Trophoblast cell (in vitro differentiated cells and primary cell): ENCODE results near the gene MPPED2.

Experiments used
- DNase-seq, 2 donors: peaks; one replicate each; pipeline ENCODE4 v3.0.0-alpha.2; 2016
- H2AFZ ChIP-seq: 2 replicates; pipeline ENCODE4 v1.6.1; 2013; ENCODE audit warnings: low read length, moderate library complexity, mild to moderate bottlenecking; ENCODE audit not compliant: insufficient read depth, poor library complexity
- H2AK5ac ChIP-seq: 2 replicates; pipeline ENCODE4 v1.6.1; 2013; ENCODE audit warnings: mild to moderate bottlenecking, low read length
- H2BK120ac ChIP-seq: 2 replicates; pipeline ENCODE4 v1.6.1; 2013; ENCODE audit warnings: low read length, mild to moderate bottlenecking, moderate library complexity; ENCODE audit not compliant: insufficient read depth, poor library complexity
- H2BK12ac ChIP-seq: 2 replicates; pipeline ENCODE4 v1.6.1; 2013; ENCODE audit warnings: mild to moderate bottlenecking, low read length, moderate library complexity
- H2BK5ac ChIP-seq: 2 replicates; pipeline ENCODE4 v1.6.1; 2013; ENCODE audit warnings: low read length, low read depth, moderate library complexity, mild to moderate bottlenecking; ENCODE audit not compliant: poor library complexity
- H3K14ac ChIP-seq: 2 replicates; pipeline ENCODE4 v1.6.1; 2013; ENCODE audit warnings: mild to moderate bottlenecking, low read length
- H3K18ac ChIP-seq: 2 replicates; pipeline ENCODE4 v1.6.1; 2013; ENCODE audit warnings: mild to moderate bottlenecking, low read length
- H3K23ac ChIP-seq: 2 replicates; pipeline ENCODE4 v1.6.1; 2013; ENCODE audit warnings: low read length
- H3K27ac ChIP-seq: 2 replicates; pipeline ENCODE4 v1.5.1; 2013; ENCODE audit warnings: low read depth, mild to moderate bottlenecking, inconsistent platforms, low read length, moderate library complexity
- H3K27me3 ChIP-seq: 2 replicates; pipeline ENCODE4 v1.6.1; 2013; ENCODE audit warnings: inconsistent platforms, mild to moderate bottlenecking, low read length, moderate library complexity; ENCODE audit not compliant: insufficient read depth
- H3K36me3 ChIP-seq, 2 experiments: 1 replicate in 1 of 2; 2 replicates in 1 of 2; pipeline ENCODE4 v1.6.1; 2013; ENCODE audit warnings: low read length in 2 of 2, mild to moderate bottlenecking in 2 of 2, moderate library complexity in 1 of 2; ENCODE audit not compliant: insufficient read depth in 2 of 2, control insufficient read depth in 1 of 2
- H3K4ac ChIP-seq: 2 replicates; pipeline ENCODE4 v1.6.1; 2013; ENCODE audit warnings: low read depth, mild to moderate bottlenecking, low read length, moderate library complexity
- H3K4me1 ChIP-seq, 2 experiments: 1 replicate in 1 of 2; 2 replicates in 1 of 2; pipeline ENCODE4 v1.6.1; 2013; ENCODE audit warnings: low read length in 2 of 2, mild to moderate bottlenecking in 2 of 2, moderate library complexity in 1 of 2; ENCODE audit not compliant: insufficient read depth in 2 of 2, control insufficient read depth in 1 of 2
- H3K4me2 ChIP-seq: 2 replicates; pipeline ENCODE4 v1.6.1; 2013; ENCODE audit warnings: inconsistent platforms, mild to moderate bottlenecking, low read length, moderate library complexity
- H3K4me3 ChIP-seq: 2 replicates; pipeline ENCODE4 v1.5.1; 2013; ENCODE audit warnings: mild to moderate bottlenecking, low read depth, low read length, inconsistent platforms
- H3K79me1 ChIP-seq: one replicate; pipeline ENCODE4 v1.6.1; 2013; ENCODE audit warnings: low read length
- H3K79me2 ChIP-seq: 2 replicates; pipeline ENCODE4 v1.6.1; 2013; ENCODE audit warnings: low read length, mild to moderate bottlenecking; ENCODE audit not compliant: control insufficient read depth, insufficient read depth, poor library complexity
- H3K9ac ChIP-seq: 2 replicates; pipeline ENCODE4 v1.6.1; 2013; ENCODE audit warnings: mild to moderate bottlenecking, low read length
- H3K9me3 ChIP-seq: 2 replicates; pipeline ENCODE4 v1.6.1; 2013; ENCODE audit warnings: low read depth, mild to moderate bottlenecking, control low read depth, inconsistent platforms, low read length; ENCODE audit not compliant: insufficient read depth
- H4K12ac ChIP-seq: 2 replicates; pipeline ENCODE4 v1.6.1; 2013; ENCODE audit warnings: low read depth, mild to moderate bottlenecking, low read length, moderate library complexity
- H4K8ac ChIP-seq: 2 replicates; pipeline ENCODE4 v1.6.1; 2013; ENCODE audit warnings: low read depth, mild to moderate bottlenecking, low read length, moderate library complexity
- H4K91ac ChIP-seq: one replicate; pipeline ENCODE4 v1.6.1; 2013; ENCODE audit warnings: low read depth, mild to moderate bottlenecking, low read length, moderate library complexity
- whole genome bisulfite sequencing: extraction: QIAGEN DNeasy Blood & Tissue Kit; methylation state at CpG from one replicate; pipeline ENCODE4 v1.1.7; 2013; ENCODE audit warnings: missing lambda C conversion rate; ENCODE audit not compliant: insufficient read length, insufficient coverage; ENCODE audit errors: extremely low coverage; 5-methylcytosine and 5-hydroxymethylcytosine counted together

The MPPED2 gene

DNA sequence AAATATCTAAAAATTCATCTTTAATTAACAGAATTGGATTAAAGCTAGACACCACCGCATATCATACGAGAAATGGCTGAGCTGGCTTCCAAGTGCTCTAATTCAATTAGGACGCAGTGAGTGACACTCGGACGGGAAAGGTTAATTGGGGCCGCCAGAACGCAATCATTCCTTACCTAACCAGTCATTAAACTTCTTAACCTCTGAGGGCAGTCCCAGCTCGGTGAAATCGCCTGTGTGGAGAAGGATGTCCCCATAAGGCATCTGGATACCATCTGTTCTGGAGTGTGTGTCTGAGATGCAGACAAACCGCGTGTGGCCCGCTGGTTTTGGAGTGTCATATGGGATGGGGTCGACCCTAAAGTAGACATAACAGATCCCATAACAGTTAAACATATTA, 50.3 kb downstream of the MPPED2 start:
- Histone ChIP-seq H3K9ac (no peak overlapping the region), H3K79me1 (no peaks in the 10 kb centered on the region), H3K14ac (no peak overlapping the region), H3K4me3 (no peak overlapping the region), H2AFZ (no peak overlapping the region), H3K4me1 (no peaks in the 10 kb centered on the region), H2BK12ac (no peak overlapping the region), H2AK5ac (no peak overlapping the region), H2BK120ac (no peak overlapping the region), H3K27me3 (no peaks in the 10 kb centered on the region), H3K9me3 (no peaks in the 10 kb centered on the region), H4K12ac (no peak overlapping the region), H3K4me2 (no peak overlapping the region), H2BK5ac (no peak overlapping the region), H3K23ac (no peak overlapping the region), H3K18ac (no peak overlapping the region), H3K27ac (no peak overlapping the region), H4K91ac (no peak overlapping the region), H3K4ac (no peak overlapping the region), H4K8ac (no peak overlapping the region), H3K79me2 (no peaks in the 10 kb centered on the region), H3K36me3 (no peaks in the 10 kb centered on the region)
- no CpG with 5 or more reads among the region's 13 CpGs for WGBS
- DNase-seq: no peak

DNA sequence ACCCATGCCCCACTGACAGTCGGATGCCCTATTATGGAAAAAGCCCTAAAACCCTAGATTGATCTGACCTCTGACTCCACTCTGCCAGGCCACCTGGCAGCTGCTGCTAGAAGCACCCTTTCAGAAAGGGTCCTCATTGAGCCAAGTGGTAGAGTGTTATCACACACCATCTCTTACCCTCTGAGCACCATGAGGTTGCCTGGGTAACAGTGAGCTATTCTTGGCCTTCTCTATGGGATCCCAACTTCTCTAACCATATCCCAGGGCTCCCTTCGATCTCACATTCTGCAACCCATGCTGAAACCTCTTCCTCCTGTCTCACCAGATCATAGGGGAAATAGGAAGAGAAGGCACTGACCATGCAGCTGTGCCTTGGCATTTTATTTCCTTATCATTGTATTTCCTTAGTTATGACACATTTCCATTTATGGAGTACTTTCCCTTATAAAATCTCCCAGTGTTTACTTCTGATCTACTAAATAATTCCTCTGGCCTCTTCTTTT, 52.7 kb downstream of the MPPED2 start:
- no peaks in the 10 kb centered on the region for H3K79me2 ChIP-seq
- no peak overlapping the region for H3K9ac ChIP-seq
- no peak overlapping the region for H3K14ac ChIP-seq
- no peak overlapping the region for H3K27ac ChIP-seq
- no CpG with 5 or more reads among the region's 2 CpGs for WGBS
- H2AFZ ChIP-seq: no peak overlapping the region
- no peak overlapping the region for H2BK120ac ChIP-seq
- H3K18ac ChIP-seq: no peak overlapping the region
- H4K91ac ChIP-seq: no peak overlapping the region
- H3K36me3 ChIP-seq: no peaks in the 10 kb centered on the region
- no peak overlapping the region for H3K23ac ChIP-seq
- H4K8ac ChIP-seq: no peak overlapping the region
- H2AK5ac ChIP-seq: no peak overlapping the region
- DNase-seq: no peak
- no peaks in the 10 kb centered on the region for H3K79me1 ChIP-seq
- H2BK12ac ChIP-seq: no peak overlapping the region
- no peak overlapping the region for H4K12ac ChIP-seq
- no peak overlapping the region for H3K4me3 ChIP-seq
- no peak overlapping the region for H3K4ac ChIP-seq
- H3K4me2 ChIP-seq: no peak overlapping the region
- no peaks in the 10 kb centered on the region for H3K4me1 ChIP-seq
- H2BK5ac ChIP-seq: no peak overlapping the region
- H3K27me3 ChIP-seq: no peaks in the 10 kb centered on the region
- no peaks in the 10 kb centered on the region for H3K9me3 ChIP-seq

DNA sequence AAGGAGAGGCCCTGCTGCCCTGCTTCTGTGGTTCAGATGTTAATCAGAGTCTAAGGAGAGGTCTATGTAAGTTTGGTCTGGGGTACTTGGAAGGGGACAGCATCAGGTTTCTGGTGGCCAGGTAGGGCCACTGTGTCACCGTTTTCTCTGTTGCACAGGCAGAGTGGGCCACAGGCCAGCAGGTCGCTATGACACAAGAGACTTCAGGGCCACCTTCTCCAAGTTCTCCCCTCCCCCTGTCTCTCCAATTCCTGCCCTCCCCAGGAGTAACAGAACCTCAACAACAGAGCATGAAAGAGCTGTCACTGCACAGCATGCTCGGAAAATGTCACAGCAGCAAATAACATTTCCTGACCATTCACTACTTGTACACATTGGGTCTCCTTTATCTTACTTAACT, 58.6 kb downstream of the MPPED2 start:
- H3K27me3 ChIP-seq: no peaks in the 10 kb centered on the region
- no peak overlapping the region for H3K4me2 ChIP-seq
- H2AFZ ChIP-seq: no peak overlapping the region
- DNase-seq: no peak
- no peak overlapping the region for H2BK12ac ChIP-seq
- H3K14ac ChIP-seq: no peak overlapping the region
- no peaks in the 10 kb centered on the region for H3K9me3 ChIP-seq
- WGBS: no CpG with 5 or more reads among the region's 3 CpGs
- H2BK5ac ChIP-seq: no peak overlapping the region
- no peaks in the 10 kb centered on the region for H3K36me3 ChIP-seq
- H3K4me1 ChIP-seq: no peaks in the 10 kb centered on the region
- no peak overlapping the region for H4K91ac ChIP-seq
- H3K9ac ChIP-seq: no peak overlapping the region
- H3K23ac ChIP-seq: no peak overlapping the region
- no peaks in the 10 kb centered on the region for H3K79me1 ChIP-seq
- H3K4ac ChIP-seq: no peak overlapping the region
- no peak overlapping the region for H4K8ac ChIP-seq
- no peak overlapping the region for H2BK120ac ChIP-seq
- no peaks in the 10 kb centered on the region for H3K79me2 ChIP-seq
- H3K18ac ChIP-seq: no peak overlapping the region
- H3K4me3 ChIP-seq: no peak overlapping the region
- H2AK5ac ChIP-seq: no peak overlapping the region
- H4K12ac ChIP-seq: no peak overlapping the region
- H3K27ac ChIP-seq: no peak overlapping the region

DNA sequence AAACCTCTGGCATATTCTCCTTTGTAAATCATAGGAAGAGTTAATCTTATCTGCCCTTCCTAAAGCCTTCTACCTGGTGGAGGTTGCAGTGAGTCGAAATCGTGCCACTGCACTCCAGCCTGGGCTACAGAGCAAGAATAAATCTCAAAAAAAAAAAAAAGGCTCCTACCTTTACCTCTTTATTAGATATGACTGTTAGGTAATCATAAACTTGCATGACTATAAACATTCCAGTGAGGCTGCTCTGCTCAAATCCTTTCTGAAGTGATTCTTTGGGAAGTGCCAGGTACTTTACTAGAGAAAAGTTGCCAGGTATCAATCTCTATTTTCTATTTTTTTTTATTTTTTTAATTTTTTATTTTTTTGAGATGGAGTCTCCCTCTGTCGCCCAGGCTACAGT, 59.6 kb downstream of the MPPED2 start:
- H3K79me2 ChIP-seq: no peaks in the 10 kb centered on the region
- H3K4me2 ChIP-seq: no peak overlapping the region
- H4K91ac ChIP-seq: no peak overlapping the region
- no peak overlapping the region for H3K18ac ChIP-seq
- H3K9me3 ChIP-seq: no peaks in the 10 kb centered on the region
- no peak overlapping the region for H3K23ac ChIP-seq
- H3K4ac ChIP-seq: no peak overlapping the region
- H3K27ac ChIP-seq: no peak overlapping the region
- no peaks in the 10 kb centered on the region for H3K79me1 ChIP-seq
- no CpG with 5 or more reads among the region's 3 CpGs for WGBS
- no peak overlapping the region for H2AFZ ChIP-seq
- DNase-seq: no peak
- no peaks in the 10 kb centered on the region for H3K27me3 ChIP-seq
- H2AK5ac ChIP-seq: no peak overlapping the region
- H3K36me3 ChIP-seq: no peaks in the 10 kb centered on the region
- H3K4me1 ChIP-seq: no peaks in the 10 kb centered on the region
- H2BK5ac ChIP-seq: no peak overlapping the region
- no peak overlapping the region for H3K14ac ChIP-seq
- H4K8ac ChIP-seq: no peak overlapping the region
- H2BK120ac ChIP-seq: no peak overlapping the region
- H4K12ac ChIP-seq: no peak overlapping the region
- no peak overlapping the region for H3K4me3 ChIP-seq
- H2BK12ac ChIP-seq: no peak overlapping the region
- H3K9ac ChIP-seq: no peak overlapping the region
